Activated T-helper 1 cell treated with Interleukin-2 at 50 U/mL for 16 hours (primary cell): ENCODE data around the gene SNX8.

Experiments
- DNase-seq: peaks from one replicate; pipeline ENCODE4 v3.0.0-alpha.2; 2020; ENCODE audit warnings: low read depth

The SNX8 gene

DNA sequence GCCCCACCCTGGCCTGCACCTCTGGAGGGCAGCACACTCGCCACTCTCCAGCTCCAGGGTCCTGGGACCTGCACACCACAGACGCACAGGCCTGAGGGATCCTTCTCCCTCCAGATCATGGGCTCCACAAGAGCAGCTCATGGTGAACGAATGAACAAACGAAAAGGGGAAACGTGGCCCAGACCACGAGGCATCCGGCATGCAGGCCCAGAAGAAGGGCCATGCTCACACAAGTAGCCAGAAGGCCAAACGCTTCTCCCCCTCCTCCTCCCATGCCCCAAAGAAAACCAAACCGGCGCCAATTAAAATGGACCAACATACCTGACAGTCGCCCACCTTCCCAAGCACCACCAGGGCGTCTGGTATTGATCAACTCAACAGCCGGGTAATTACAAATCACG lies 111.9 kb downstream of the SNX8 start:
- DNase-seq: no peak
